NCI-H146 treated with DMSO at 0.1 percent for 48 hours (cell line): ENCODE measurements around the gene ITPR3.
"Not testable (repeated sequence)": the region's sequence is repeated elsewhere in the genome, so short reads cannot be mapped to it uniquely, and the experiment has no call there.

ENCODE experiments used
- DNase-seq: peaks from one replicate; lab custom pipeline; 2025; ENCODE audit not compliant: unreplicated experiment; lab: John Stamatoyannopoulos, UW

Gene ITPR3

DNA sequence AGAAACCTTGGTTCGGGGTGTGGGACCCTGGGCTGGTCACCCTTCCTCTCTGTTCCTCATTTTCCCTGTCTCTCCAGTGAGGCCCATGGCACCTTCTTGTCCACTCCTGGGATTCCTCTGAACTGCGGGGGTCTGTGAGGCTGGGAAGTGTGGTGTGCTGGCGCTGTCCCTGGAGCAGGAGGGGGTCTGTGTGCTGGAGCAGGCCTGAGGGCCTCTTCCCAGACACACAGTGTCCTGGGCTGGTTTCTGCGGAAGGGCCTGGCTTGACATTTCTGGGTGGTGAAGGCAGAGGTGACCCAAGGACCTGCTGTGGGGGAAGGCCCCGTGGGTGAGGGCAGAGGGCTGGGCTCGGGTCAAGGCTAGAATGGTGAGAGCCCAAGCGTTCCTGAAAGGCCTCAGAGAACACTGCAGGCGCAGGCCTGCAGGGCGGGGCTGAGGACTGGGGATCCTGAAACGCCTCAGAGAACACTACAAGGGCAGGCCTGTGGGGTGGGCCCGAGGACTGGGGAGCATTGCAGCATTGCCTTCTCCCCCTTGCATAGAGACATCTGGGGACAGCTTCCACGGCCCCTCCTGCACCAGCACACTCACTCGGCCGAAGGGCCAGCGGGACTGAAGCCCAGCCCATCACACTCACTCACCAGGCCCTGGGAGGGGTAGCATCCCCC, 30.5 kb upstream of the ITPR3 start:
- no peak for DNase-seq

DNA sequence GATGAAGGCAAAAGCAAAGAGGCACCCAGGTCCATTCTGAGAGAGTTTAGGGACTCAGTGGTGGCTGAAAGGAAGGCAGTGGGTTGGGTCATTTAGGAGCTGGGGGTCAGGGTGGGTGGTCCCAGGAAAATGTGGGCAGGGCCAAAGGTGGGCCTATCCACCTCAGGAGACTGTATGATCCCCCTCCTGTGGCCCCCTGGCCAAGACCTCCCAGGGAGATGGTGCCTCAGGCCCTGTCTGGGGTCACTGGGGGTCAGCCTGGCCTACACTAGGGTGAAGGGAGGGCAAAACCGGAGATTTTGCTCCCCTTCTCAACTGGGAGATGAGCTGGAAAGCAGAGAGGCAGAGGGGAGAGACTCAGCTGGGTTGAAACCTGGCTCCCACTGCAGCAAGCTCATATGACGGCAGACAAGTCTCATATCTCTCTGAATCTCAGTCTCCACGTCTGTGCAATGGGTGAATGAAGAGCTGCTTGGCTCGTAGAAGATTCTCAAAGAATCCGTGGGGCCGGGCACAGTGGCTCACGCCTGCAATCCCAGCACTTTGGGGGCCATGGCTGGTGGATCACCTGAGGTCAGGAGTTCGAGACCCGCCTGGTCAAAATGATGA, 29.6 kb upstream of the ITPR3 start:
- DNase-seq = no peak

DNA sequence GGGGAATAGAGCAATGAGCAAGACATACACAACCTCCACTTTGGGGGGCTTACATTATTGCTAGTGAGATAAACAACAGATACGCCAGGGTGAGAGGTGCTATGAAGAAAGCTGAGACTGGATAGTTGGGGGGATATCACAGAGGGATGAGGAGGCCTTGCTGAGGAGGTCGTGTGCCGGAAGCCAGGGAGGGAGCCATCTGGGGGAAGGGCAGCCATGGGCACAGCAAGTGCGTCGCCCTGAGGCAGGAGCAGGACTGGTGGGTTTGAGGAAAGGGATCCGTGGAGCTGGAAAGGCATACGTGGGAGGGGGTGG, 28.9 kb upstream of the ITPR3 start:
- no peak for DNase-seq

DNA sequence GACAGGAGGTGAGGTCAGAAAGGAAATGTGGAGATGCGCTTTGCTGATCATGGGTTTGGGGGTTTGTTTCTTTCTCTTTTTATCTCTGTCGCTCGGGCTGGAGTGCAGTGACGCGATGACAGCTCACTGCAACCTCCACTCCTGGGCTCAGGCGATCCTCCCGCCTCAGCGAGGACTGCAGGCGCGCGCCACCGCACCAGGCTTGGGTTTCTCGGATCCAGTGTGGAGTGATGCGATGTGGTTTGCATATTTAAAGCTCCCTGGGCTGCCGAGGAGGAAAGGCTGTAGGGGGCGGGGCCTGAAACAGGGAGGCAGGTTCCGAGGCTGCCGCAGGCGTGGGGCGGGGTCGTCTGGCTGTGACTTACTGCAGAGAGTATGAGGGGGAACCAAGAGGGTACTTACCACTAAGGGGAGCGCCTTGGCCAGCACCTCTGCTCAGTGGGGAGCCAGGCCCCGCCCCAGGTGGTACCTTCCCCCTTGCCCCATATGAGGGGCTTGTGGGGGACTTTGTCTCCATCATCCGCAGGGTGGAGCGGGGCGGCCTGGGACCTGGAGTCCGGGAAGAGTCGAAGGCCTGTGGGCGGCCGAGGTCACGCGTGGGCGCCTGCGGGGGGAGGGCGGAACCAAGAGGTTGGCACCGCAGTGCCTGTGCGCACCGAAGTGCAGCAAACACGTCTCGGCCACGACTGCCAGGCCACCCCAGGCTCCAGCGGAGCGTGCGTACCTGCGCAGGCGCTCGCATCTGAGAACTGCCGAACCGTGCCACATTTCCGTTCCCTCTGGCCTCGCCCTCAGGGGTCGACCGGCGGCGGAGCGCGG, 28.3 kb upstream of the ITPR3 start:
- DNase-seq = no peak

DNA sequence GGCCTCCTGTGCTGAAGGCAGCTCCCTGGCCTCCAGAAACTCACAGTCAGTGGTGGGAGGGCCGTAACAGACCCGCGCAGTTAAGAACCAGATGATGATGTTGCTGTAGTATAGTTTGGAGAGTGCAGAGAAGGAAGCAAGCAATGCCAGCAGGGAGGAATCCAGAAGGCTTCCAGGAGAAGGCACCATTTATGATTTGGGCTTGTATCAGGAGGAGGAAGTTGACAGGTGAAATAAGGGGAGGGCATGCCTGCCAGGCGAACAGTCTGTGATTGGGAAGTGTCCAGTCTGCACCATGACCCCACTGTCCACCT, 27.8 kb upstream of the ITPR3 start:
- DNase-seq = no peak

DNA sequence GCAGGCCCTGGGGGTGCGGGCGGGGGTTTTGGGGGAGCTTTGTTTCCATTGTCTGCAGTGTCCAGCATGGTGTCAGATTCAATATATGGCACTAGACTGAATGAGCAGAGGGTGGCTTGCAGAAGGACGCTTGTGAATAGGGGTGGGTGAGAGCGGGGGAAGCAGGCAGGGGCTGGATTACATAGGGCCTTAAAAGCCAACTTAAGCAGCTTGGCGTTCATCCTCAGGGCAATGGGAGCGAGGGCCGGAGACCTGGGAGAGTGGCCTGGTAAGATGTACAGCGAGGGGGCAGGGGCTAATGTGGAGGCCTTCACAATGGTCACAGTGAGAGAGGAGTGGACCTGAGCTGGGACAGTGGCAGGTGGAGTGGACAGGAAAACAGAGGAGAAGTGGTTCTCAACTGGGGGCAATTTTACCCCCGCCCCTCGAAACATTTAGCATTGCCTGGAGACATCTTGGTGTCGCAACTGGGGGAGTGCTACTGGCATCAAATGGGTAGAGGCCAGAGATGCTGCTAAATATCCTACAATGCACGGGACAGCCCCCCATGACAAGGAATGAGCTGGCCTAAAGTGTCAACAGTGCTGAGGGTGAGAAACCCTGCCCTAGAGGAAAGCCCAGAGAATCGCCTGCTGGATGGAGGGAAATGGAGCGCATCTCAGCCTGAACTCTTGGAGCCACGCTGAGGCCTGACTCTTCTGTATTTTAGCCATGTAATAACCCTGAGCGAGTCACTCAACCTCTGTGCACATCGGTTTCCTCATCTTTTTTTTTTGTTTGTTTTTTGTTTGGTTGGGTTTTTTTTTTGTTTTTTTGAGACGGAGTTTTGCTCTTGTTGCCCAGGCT, 25.9 kb upstream of the ITPR3 start:
- DNase-seq = peak; percentile 9

DNA sequence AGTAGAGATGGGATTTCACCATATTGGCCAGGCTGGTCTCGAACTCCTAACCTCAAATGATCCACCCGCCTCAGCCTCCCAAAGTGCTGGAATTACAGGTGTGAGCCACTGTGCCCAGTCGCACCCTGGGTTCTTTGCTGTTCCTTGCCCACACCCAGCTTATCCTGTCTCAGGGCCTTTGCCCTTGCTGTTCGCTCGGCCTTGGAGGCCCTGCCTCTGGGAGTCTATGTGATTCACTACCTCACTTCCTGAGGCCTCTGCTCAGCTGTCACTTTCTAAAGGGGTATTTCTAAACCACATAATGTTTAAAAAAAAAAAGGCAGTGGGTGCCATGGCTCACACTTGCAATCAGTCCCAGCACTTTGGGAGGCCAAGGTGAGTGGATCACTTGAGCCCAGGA, 24.2 kb upstream of the ITPR3 start:
- DNase-seq = not testable (repeated sequence)

DNA sequence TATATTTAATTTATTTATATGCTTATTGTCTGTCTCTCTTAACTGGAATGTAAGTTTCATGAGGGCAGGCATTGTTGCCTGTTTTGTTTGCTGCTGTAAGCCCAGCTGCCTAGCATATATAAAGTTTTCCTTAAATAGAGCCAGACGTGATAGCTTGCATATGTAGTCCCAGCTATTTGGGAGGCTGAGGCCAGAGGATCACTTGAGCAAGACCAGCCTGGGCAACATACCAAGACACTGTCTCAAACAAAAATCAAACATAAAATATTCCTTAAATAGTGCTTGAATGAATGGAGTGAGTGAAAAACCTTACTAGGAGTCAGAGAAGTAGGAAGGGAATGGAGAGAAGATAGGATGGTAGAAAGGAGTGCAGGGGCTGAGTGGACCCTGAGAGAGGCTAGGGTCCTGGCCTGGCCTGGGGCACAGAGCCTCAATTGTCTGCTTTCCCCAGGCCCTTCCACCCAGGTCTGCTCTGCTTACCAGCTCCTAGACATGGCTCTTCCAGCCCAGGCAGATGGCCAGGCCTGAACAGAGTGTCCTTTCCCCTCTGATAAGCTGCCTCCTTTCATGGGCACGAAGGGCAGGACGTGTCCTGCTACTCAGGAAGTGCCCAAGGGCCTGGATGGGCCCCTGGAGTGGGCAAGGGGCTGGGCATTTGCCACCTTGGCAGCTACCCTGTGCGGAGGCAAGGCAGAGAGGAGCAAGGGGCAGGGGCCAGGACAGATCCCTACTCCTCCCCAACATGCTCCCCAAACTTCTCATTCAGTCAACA, 23.4 kb upstream of the ITPR3 start:
- no peak for DNase-seq

DNA sequence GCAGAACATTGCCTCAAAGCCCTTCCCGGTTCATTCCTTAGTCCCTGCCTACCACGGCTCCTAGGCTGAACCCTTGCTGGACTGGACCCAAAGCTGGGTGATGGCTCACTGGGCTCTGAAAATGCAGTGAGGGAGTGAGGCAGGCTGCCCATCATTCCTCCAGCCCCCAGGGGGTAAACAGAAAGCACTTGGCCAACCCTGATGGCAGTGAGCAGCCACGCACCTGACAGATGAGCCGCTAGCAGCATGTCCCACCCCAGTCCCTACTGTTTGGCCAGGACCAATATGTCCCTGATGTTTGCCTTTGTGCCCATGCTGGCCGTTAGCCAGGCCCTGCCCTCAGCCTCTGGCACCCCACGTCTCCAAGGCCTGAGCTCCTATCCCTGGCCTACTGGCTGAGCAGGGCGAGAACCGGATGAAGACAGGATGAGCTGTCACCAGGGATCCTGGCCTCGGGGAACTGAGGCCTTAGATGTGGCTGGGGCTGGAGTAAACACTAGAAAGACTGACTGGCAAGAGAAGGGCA, 21.6 kb upstream of the ITPR3 start:
- no peak for DNase-seq

DNA sequence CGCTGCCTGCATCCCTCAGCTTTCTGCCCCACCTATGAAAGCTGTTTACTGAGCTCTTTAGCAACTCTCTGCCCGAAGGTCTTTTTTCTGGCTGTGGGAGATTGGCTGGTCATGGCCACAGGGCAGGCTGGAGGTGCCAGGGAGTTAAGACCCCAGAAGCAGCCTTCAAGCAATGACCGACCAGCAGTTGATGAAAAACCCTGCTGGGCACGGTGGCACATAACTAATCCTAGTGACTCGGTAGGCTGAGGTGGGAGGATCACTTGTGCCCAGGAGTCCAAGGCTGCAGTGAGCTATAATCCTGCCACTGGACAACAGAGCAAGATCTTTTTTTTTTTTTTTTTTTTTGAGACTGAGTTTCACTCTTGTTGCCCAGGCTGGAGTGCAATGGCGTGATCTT, 20.4 kb upstream of the ITPR3 start:
- no peak for DNase-seq

DNA sequence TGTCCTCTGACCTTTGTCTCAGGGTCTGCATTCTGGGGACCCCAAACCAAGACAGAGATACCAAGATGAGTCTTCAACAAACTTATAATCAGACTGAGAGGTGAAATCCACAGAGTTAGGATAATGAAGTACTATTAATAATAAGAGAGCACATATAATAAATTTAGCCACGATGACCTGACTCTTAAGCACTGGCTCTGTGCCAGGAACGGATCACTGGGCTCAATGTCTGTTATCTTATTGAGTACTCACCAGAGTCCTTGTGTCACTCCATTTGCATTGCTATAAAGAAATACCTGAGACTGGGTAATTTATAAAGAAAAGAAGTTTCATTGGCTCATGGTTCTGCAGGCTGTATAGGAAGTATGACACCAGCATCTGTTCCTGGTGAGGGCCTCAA, 18.9 kb upstream of the ITPR3 start:
- DNase-seq = no peak

DNA sequence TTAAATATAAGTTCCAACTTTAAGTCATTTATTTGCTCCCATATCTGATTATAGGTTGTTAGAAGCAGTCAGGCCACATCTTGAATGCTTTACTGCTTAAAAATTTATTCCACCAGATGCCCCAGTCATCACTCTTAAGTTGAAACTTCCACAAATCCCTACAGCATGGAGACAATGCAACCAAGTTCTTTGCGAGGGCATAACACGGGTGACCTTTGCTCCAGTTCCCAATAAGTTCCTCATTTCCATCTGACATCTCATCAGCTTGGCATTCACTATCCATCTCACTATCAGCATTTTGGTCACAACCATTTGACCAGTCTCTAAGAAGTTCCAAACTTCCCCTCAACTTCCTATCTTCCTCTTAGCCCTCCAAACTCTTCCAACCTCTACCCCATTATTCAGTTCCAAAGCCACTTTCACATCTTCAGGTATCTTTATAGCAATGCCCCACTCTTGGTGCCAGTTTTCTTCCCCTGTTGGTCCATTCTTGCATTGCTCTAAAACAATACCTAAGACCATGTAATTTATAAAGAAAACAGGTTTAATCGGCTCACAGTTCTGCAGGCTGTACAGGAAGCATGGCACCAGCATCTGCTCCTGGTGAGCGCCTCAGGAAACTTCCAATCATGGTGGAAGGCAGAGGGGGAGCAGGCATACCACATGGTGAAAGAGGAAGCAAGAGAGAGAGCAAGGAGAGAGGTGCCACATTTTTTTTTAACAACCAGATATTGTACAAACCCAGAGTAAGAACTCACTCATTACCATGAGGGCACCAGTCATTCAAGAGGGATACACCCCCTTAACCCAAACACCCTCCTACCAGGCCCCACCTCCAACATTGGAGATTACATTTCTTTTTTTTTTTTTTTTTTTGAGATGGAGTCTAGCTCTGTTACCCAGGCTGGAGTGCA, 15.9 kb upstream of the ITPR3 start:
- DNase-seq = no peak

DNA sequence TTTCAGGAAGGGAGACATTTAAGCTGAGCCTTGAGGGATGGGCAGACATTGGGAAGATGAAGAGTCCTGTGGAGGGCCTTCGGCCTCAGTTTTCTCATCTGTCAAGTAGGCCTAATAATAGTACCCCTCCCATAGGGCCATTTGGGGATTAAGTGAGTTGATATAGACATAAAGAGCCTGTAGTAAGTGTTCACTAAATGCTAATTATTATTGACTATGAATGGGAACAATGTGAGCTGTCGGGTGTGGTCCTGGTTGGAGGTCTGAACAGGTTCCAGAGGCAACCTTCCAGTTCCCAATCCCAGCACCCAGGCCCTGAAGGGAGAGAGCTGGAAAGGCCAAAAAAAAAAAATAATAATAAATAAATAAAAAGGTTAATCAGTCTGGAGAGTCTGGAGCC, 14.5 kb upstream of the ITPR3 start:
- DNase-seq = no peak

DNA sequence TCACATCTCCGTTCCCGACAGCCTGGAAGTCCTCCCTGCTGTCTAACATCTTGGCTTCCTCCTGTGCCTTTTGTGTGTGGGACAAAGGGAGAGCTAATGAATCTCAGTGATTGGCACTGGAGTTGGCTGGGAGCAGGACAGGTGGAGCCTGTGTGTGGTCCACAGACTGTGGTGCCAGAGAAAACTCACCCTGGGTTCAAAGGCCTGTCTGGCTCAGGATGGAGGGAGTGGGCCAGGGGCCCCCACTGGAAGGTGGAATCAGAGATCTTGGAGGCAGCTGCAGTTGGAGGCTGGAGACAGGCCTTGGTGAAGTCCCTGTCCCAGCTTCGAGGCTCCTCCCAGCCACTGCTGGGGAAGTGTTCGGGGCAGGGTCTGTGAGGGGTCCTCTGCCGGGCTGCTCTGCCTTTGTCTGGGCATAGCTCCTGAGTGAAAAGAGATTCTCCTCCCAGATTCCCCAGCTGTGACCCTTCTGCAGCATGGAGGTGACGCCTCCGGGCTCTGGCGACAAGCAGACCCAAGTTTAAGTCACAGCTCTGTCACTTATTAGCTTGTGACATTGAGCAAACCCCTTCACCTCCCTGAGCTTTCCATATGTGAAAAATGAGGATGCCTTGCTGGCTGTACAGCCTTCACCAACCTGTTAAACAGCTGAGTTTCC, 13.9 kb upstream of the ITPR3 start:
- DNase-seq = no peak

DNA sequence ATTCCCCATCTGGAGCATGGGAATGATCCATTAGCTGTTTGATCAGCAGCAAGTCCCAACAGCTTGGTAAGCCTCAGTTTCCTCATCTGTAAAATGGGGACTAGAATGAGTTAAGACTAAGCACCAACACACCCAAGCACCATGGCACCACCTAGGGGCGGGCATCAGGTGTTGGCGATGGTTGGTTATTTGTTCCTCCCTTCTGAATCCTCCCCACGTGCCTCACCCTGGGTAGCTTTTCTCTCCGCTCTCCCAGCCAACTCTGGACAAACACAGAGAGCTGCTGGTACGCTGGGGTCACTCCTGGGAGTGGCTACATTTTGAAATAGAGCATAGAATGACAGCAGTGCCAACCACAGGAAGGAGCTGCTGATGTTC, 13.3 kb upstream of the ITPR3 start:
- DNase-seq = no peak

DNA sequence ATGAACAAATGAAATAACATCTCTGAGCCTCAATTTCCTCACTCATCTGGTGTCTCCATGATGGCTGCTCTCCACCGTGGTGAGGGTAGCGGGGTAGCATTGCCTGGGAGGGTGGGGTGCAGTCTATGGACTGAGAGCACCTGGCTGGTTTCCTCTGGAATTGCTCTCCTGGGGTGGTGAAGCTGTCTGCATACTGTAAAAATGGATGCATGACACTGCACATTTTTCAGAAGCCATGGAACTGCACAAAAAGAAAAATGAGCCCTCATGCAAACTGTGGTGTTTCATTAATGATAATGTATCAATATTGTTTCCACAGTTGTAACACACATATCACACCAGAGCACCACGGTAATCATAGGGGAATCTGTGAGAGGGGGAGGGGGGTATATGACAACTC, 12.1 kb upstream of the ITPR3 start:
- no peak for DNase-seq

DNA sequence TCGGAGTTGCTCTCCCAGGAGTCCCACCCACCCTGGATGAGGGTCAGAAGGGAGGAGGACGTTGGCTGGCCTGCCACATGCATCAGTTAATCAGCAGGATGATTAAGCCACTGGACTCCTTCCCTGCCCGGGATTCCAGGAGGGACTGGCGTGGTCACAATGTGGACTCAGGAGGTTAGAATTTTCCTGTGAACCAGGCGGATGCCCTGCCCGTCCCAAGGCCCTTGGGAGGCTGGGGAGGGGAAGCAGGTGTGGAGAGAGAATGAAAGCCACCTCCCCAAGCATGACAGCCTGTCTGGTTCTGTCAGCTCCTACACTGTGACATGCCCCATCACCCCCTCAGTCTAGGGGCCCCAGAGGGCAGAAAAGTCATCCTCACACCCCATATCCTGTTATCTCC, 11.6 kb upstream of the ITPR3 start:
- no peak for DNase-seq

DNA sequence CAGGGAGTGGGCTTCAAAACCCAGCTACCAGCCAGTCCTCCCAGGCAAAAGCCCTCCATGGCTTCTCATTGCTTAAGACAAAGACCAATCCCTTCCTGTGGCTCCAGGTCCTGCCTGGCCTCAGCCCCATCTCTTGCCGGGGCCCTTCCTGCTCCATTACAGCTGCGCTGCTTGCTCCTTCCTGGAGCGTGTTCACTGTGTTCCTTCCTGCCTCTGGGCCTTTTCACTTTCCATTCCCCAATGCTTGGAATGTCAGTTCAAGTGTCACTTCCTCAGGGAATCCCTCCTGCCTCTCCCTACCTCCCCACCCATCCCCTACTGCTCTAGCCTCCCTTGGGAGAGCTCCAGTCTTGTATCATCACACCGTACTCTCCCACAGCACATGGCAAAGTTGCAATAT, 11.1 kb upstream of the ITPR3 start:
- DNase-seq = no peak
